HG03354 (cell line): ENCODE measurements around the gene RPTOR.
"Not testable (repeated sequence)": the region's sequence is repeated elsewhere in the genome, so short reads cannot be mapped to it uniquely, and the experiment has no call there.

Experiments used
- ATAC-seq: cut with Tn5 transposase; IDR thresholded peaks from one replicate; pipeline ENCODE4 v1.9.1; 2021; ENCODE audit warnings: mild to moderate bottlenecking; ENCODE audit not compliant: unreplicated experiment, poor library complexity, severe bottlenecking

The RPTOR gene

DNA sequence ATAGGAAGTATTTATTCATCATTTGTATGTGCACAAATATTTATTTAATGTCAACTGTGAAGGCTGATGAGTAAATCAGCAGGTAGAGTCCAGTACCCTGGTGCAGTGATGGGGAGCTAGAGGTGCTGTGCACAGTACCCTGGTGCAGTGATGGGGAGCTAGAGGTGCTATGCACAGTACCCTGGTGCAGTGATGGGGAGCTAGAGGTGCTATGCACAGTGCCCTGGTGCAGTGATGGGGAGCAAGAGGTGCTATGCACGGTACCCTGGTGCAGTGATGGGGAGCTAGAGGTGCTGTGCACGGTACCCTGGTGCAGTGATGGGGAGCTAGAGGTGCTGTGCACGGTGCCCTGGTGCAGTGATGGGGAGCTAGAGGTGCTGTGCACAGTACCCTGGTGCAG, 154.6 kb downstream of the RPTOR start:
- ATAC-seq, result not testable (repeated sequence)

DNA sequence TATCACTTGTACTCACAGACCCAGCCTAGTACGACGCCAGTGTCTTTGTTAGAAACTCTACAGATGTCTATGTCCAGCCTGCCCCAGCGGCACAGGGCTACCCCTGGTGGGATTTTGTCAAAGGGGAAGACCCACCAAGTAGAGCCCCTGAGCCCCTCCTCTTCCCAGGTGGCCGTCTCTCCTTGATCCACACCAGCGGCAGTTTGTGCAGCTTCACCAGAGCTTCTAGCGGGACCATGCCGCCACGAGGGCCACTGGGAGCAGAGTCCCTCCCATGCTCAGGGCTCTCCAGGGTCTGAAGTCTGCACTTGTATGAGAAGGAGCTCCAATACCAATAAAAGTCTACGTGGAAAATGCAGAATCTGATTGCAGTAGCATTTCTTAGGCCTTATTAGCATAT, 157.1 kb downstream of the RPTOR start:
- no peak for ATAC-seq

DNA sequence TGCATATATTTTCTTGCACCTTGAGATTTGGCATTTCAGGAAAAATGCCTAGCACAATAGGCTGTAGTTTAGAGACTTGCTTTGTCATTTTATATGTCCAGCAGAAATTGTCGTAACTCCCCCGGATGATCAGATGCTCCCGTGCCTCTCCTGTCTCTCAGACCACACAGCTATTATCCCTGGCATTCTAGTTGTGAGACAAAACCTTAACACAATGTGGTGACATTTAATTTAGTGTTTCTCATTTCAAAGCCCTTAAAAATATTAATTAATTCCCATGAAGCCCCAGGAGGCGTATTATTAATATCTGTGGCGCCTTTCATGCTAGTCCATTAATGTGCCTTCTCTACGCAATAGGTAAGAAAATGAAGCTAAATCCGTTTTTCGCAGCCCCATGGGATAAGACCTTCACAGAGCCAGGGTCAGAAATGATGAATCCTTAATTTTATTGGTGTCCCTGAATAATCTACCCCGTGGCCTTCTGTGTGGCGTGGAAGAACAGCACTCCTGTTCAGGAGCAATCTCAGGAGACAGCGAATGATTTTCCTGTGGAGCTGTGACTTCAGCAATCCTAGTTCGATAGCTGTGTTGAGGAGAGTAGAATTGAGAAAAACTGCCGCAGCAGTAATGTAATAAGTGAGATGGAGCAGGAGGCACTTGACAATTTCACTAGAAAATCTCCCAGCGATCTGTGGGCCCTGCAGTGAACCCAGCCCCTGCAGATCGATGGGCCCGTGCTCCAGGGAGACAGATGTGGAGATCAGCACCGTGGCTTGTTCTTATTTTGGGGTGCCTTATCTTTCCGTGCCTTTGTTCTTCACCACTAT, 157.9 kb downstream of the RPTOR start:
- no peak for ATAC-seq

DNA sequence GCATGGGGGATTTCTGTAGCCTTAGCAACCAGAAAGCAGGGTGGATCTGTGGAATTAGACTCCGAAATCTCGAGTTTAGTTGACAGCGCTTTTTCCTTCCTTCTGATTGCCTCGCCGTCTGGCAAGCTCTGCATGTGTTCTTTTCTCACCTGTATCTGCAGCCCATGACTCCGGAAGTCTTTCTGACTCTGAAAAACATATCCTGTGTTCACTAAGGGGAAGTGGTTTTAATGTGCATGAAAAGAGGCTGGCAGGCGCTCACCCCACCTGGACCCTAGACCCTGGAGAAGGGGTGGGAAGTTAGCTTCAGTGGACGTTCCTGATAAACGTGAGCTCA, 158.5 kb downstream of the RPTOR start:
- no peak for ATAC-seq

DNA sequence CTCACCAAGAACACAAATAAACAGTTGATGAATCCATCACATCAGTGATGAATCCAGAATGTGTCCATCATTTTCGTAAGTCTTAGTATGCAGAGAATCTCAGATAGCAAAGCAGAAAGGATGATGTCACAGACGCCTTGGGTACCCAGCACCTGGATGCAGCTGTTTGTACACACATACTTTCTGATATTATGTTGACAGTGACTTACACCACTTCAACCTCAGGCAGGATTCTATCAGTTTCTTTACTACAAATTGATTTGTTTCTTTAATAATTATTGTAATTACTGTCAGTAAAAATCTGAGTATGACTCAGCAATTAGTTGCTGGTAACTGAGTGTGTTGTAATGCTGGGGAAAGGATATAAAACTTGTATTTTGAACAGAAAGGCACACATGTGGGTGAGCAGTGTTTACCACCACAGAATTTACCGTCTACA, 159.8 kb downstream of the RPTOR start:
- ATAC-seq, result no peak

DNA sequence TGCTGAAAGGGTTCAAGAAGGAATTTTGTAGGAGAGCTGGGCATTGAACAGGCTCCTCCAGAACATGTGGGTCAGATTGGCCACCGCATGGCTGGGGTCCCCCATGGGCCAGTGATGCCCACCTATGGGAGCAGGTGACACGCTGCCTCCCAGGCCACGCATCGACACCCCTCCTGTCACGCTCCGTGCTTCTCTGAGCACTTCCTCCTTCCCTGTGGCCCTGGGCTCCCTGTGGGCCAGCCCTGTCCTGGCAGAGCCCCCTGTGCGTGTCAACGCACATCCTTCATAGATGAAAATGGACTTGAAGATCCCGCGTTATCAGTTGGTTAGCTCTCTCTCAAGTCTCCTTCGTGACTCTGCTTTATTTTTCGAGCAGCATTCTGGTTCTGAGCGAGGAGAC, 160.3 kb downstream of the RPTOR start:
- ATAC-seq, result no peak

DNA sequence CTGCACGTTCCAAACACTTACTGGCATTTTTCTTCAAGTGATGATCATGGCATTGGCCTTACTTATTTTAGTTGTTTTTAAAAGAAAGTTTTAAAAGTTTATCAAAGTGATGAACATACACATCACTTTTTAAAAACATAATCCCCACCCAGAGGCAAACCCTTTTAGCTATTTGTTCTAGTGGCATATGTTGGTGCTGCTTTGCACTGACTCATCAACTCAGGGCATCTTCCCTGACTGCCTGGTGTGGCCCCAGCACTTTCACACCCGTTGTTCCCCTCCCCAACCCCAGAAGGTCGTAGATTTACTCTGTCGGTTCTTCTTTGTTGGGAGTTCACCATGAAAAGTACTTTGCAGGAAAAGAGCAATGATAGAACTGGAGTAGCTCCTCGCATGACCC, 161.3 kb downstream of the RPTOR start:
- no peak for ATAC-seq

DNA sequence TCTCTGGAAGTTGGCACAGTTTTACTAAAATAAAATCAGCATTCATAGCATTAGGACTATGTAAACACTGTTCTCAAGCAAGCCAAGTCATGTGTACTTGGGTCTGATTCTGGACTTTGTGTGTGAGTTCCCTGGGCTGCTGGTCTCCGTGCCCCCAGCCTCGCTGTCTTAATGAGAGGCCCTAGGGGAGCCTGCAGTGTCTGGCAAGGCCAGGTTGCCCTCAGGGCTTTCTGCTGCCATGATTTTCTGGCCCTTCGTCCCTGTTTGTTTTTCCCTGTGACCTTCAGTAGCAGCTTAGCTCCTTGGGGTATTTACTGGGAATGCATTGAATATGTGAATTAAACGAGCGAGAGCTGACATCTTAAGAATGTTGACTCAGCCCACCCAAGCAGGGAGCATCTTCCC, 161.8 kb downstream of the RPTOR start:
- no peak for ATAC-seq

DNA sequence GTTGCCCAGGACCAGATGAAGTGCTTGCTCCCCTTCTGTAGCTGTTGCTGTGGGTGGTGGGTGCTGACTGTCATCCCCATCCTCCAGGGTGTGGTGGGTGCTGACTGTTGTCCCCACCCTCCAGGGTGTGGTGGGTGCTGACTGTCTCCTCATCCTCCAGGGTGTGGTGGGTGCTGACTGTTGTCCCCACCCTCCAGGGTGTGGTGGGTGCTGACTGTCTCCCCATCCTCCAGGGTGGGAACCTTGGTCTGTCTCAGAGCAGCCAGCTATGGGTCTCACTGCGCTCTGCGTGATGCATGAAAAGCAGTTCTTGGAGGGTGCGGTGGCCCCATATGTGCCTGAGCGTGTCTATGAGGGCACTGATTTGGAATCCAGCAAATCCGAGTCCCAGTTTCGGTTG, 163.8 kb downstream of the RPTOR start:
- no peak for ATAC-seq

DNA sequence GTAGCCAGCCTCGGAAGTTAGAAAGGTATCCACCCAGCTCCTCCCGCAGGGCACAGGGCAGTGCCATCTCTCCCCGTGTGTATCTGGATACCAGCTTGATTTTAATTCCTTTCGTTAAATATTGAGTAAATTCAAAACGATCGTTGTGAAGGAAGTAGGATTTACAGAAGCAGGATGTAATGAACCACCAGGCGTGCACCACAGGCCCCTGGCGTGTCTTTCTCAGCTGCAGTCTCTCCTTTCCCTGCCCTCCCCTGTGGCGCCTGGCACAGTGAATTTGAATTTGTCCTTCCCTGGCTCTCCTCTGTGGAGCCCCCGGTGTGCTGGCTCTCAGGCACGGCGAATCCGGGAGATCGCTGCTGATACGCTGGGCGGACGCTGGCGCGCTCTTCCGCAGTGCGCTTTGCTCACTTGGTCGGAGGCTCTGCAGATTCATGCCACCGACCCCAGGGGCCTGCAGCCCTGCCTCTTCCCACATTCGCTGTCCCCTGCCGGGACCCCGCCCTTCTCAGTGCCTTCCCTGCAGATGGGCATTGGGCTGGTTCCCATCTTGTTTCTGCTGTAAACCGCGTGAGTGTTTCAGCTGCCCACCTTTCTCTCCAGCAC, 164.6 kb downstream of the RPTOR start:
- ATAC-seq, result no peak

DNA sequence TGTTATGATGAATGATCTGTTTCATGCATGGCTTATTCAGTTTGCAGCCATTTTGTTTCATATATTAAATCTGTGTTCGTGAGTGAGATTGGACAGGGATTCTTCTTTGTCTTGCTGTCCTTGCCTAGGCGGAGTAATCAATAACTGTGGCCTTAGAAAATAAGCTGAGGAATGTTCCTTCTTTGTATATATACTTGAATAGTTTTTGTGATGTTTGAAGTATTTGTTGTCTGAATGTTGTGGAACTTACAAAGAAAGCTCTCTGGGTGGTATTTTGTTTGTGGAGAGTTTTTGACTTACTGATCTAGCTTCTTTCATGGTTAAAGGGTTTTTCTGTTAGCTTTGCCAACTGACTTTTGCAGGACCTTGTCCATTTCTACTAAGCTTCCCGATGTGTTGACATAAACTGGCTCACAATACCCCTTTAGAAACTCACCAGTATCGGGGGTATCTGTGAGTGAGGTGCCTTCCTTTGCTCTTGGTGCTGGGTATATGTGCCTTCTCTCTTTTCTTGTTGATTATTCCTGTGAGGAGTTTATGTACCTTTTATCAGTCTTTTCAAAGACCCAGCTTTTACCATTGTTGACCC, 166.2 kb downstream of the RPTOR start:
- ATAC-seq, result no peak

DNA sequence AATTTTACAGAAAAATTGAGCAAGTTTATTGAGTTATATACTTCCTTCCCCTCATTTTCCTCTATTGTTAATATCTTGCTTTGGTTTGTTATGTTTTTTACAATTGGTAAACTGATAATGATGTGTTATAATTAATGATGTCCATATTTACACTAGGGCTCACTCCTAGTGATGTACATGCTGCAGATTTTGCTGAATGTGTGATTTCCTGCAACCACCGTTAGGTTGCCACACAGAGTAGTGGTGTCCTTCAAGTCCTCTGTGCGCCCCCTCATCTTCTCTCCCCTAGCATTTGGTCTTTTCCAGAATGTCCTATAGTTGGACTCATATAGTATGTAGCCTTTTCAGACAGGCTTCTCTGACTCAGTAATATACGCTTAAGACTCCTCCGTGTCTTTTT, 167.5 kb downstream of the RPTOR start:
- no peak for ATAC-seq

DNA sequence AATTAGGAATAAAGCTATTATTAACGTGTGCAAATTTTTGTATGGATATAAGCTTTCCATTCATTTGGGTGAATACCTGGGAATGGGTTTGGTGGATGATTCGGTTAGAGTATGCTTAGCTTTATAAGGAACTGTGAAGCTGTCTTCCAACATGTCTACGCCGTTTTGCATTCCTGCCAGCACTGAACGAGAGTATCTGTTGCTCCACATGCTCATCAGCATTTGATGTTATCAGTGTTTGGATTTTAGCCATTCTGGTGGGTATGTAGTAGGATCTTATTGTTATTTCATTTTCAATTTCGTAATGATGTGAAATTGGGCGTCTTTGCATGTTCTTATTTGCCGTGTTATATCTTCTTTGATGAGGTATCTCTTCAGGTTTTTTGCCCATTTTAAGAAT, 168.0 kb downstream of the RPTOR start:
- ATAC-seq, result no peak

DNA sequence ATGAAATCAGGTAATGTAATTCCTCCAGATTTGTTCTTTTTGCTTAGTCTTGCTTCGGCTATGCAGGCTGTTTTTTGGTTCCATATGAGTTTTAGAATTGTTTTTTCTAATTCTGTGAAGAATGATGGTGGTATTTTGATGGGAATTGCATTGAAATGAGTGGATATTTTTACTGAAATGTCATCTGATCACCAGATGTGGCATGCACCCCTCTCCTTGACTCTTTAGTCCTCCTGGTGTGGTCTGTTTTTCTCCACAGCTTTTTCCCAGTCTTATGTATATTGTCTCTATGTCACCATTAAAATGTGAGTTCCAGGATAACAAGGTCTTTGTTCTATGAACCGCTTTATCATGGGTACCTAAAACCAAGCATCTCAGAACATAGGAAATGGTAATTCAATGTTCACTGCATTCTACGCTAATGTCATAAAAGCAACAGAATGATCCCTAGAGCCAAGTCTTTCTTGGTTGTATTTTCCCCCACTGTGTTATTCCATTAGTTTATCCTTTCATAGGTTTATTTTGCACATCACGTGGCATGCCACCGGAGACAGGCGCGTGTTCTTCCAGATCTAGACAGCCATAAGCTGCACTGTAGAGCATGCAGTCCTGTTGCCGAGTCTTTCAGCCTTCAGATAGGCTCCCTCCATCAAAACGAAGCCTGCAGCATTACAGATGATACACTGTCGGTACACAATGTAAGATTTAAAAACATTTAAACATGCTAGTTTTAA, 172.5 kb downstream of the RPTOR start:
- ATAC-seq, result no peak

DNA sequence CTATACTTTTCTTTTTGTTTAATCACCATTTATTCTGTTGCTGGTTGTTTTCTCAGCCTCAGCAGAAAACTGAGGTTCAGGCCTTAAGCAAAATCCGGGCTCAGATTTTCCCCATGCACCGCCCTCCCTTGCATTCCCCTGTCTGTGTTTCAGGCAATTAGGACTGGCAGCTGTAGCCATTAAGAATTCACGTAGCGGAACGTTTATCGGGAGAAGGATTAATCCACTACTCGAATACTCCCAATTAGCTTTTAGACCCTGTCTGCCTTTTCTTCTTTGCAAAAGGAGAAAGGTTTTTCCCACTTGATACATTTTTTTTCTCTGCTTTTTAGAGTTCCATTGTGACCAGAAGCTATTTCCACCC, 173.1 kb downstream of the RPTOR start:
- ATAC-seq, result no peak

DNA sequence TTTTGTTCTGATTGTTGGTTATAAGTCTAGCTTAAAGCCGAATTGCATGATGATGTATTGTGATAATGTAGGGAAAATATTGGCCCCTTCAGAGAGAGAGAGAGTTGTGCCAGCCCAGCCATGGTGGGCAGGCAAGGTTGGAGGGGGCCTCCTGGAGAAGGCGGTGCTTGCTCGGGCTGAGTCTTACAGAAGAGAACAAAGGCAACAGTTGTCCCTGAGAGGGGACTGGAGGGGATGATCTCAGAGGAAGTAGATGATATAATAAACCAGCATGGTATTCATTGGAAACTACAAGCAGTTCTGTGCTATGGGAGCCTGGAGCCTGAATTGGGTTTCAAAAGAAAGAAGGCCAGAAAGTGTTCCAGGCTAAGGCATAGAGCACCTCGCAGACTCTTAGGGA, 173.8 kb downstream of the RPTOR start:
- no peak for ATAC-seq

DNA sequence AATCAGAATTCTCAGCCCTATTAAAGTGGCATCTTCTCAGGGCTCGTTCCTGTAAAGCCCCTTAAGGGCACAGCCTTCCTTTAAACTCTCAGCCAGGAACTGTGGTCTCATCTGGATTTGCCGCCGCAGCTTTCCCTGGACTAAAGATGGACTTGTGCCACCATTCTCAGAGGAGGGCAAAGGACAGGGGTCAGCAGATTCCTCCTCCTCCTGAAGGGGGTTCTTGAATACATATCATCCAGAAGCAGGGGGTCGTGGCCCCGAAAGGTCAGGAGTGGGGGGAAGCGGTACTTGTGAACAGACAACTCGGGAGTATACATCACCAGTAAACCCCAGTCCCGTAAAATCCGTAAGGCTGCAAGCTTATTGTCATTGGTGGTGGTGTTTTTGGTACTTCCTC, 174.8 kb downstream of the RPTOR start:
- no peak for ATAC-seq

DNA sequence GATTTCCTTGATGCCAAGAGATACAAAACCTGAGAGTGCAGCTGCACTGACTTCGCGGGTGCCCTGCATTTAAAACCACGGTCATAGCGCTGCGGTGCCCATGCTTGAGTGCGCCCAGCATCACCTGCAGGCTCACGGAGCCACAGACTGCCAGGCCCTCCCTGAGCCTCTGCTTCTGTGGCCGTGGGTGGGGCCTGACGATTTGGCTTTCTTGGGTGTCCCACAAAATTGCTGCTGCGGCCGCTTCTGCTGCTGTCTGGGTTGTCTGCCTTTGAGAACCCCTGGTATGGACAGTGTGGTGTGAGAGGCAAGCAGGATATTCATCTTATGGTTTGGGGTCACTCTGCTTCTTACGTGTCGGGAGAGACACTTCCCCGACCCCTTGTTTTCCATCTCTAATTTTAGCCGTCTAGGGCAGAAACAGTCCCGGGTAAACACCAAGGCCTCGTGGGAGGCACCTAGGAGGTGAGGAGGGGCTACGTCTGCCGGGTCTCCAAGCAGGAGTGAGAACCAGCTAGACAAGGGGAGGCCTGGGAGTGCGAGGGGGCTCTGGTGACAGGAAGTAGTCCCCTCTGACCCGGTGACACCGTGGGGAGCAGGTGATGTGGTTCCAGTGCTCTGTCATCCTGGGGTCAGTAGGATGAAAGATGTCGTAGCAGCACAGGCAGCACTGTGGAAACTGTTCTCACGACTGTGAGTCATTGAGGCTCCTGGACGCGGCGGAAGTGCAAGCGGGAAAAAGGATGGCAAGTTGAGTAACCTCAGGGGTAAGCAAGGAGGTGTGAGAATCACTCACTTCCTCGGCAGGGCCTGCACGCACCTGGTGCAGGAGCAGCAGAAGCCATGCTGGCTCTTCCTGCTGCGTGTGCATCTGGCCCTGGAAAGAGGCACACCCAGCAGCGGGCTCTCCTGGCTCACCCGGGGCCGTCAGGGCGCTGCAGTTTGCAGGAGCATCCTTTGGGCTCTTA, 176.3 kb downstream of the RPTOR start:
- no peak for ATAC-seq

DNA sequence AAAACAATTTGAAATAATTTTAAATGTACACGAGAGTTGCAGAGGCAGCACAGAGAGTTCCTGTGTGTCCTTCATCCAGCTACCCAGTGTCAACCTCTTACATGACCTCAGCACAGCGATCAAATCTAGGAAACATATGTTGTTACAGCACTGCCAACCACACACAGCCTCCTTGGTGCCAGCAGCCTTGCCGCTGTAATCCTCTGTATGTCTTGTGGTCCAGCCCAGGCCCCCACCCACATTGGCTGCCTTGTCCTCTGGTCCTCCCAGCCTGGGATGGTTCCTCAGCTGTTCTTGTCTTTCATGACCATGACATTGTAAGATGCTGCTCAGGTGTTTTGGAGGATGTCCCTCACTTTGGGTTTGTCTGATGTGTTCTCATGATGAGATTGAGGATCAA, 178.0 kb downstream of the RPTOR start:
- ATAC-seq, result no peak
